ENCODE data around the gene RPAP3. TPM values are rescaled to one million over a fixed set of nuclear protein-coding genes. Genes with fewer than 3 reads are reported as not detected.

RPAP3 gene
- total RNA-seq, 1 experiment from 2014 or later: 48.9 TPM

- no peak overlapping the region for H4K5ac ChIP-seq (ENCODE audit: insufficient read length, low read depth, low read length)
- Mint-ChIP-seq H3K27ac (no peak overlapping the region), H3K36me3 (ENCODE audit: insufficient read depth in 1 of 3, low read depth in 3 of 3) (no peaks in the 10 kb centered on the region; a peak in 1 of 7 replicates), H3K4me3 (no peak overlapping the region), H3K9me3 (no peaks in the 10 kb centered on the region), H3K4me1 (peaks cover 26 to 28% of the 10 kb centered on the region in 2 experiments), H3K27me3 (ENCODE audit: low read depth) (peaks cover 47% of the 10 kb centered on the region)
- H2BK12ac ChIP-seq (ENCODE audit: insufficient read length, low read depth, low read length): no peak overlapping the region
- WGBS (ENCODE audit: extremely low coverage, insufficient read length, low lambda C conversion rate): no CpG with 5 or more reads among the region's 13 CpGs
- no peak overlapping the region for H2BK120ac ChIP-seq (ENCODE audit: low read depth, low read length, poor library complexity, severe bottlenecking)
- peaks cover 3% of the 10 kb centered on the region; the same call in 1 of the 2 replicates for H3K27me3 ChIP-seq (ENCODE audit: insufficient read depth, low read length)
- H2BK15ac ChIP-seq (ENCODE audit: low read depth, low read length): no peak overlapping the region
- H3K4ac ChIP-seq (ENCODE audit: low read depth, low read length): no peak overlapping the region
- no peak overlapping the region for H3K9ac ChIP-seq (ENCODE audit: extremely low read depth, insufficient read length, low read length)
- no peak overlapping the region for H2AFZ ChIP-seq (ENCODE audit: low read length)
- H2BK5ac ChIP-seq (ENCODE audit: insufficient read length, low read length): no peak overlapping the region
- no peak overlapping the region for H3K27ac ChIP-seq (ENCODE audit: insufficient read length, low read depth, low read length)
- no peaks in the 10 kb centered on the region for H3K79me1 ChIP-seq (ENCODE audit: insufficient read depth, low read depth, low read length, poor library complexity, severe bottlenecking)
- H3K14ac ChIP-seq (ENCODE audit: insufficient read depth, low read length): no peak overlapping the region
- H2AK5ac ChIP-seq (ENCODE audit: insufficient read length, low read length): no peak overlapping the region
- no peak overlapping the region for H3T11ph ChIP-seq (ENCODE audit: low read length)
- no peak overlapping the region for H4K91ac ChIP-seq (ENCODE audit: insufficient read length, low read depth, low read length)
- no peak overlapping the region for H2BK20ac ChIP-seq (ENCODE audit: low read depth, low read length, poor library complexity, severe bottlenecking)
- no peaks in the 10 kb centered on the region for H4K20me1 ChIP-seq (ENCODE audit: control insufficient read depth, insufficient read depth, insufficient read length)
- H3K4me1 ChIP-seq (ENCODE audit: insufficient read depth, low read length): no peaks in the 10 kb centered on the region
- no peak for TF ChIP-seq CTCF (conservative IDR thresholded peaks at IDR 0.05)
- DNase-seq: peak; percentile 29
- H3K23me2 ChIP-seq (ENCODE audit: insufficient read length, low read depth, low read length, poor library complexity, severe bottlenecking): no peaks in the 10 kb centered on the region
- no peak overlapping the region for H3K4me2 ChIP-seq (ENCODE audit: insufficient read depth, insufficient read length, low read length)
- no peak overlapping the region for H3K56ac ChIP-seq (ENCODE audit: insufficient read length, low read depth, low read length)
- H3K79me2 ChIP-seq (ENCODE audit: insufficient read depth, low read length): no peaks in the 10 kb centered on the region
- no peaks in the 10 kb centered on the region for H3K9me3 ChIP-seq (ENCODE audit: control insufficient read depth, low read depth, low read length)
- no peak overlapping the region for H3K23ac ChIP-seq (ENCODE audit: insufficient read length, low read depth, low read length)
- no peak overlapping the region for H4K8ac ChIP-seq (replicated peaks; ENCODE audit: insufficient read length, low read depth, low read length)
- H3K18ac ChIP-seq (ENCODE audit: insufficient read length, low read depth, low read length): no peak overlapping the region
Measured at GRCh38 chr12:47715877-47716548, 10.2 kb upstream of the RPAP3 start.

Measured in H9 (cell line).